Measurements from ENCODE around the gene MYBBP1A. TPM values are rescaled to one million over a fixed set of nuclear protein-coding genes. Genes with fewer than 3 reads are reported as not detected.

MYBBP1A gene
- total RNA-seq (2022; extraction: Qiagen RNA extraction; ENCODE audit: low read depth) = 74.9 to 120 TPM (median 113 TPM) in 5 replicates

GRCh38 chr17:4554997-4555799, at the start of gene MYBBP1A:
TSS of gene MYBBP1A (minus strand) at chr17:4555384. CDS start at chr17:4555324, 60 bp downstream.

GRCh38 chr17:4584101-4584916, 29.1 kb upstream of the MYBBP1A start, which contains the start of gene SMTNL2:
TSS of gene SMTNL2 (plus strand) at chr17:4584529. CDS start at chr17:4584606, 77 bp downstream.

GRCh38 chr17:4560421-4560820, 5.2 kb upstream of the MYBBP1A start, which contains the start of gene GGT6:
TSS of gene GGT6 (minus strand) at chr17:4560577. CDS start at chr17:4560521, 56 bp downstream.

GRCh38 chr17:4498461-4499397, 56.5 kb downstream of the MYBBP1A start, which contains the start of gene SPNS2:
TSS of gene SPNS2 (plus strand) at chr17:4498881. CDS start at chr17:4499048, 167 bp downstream.

Other genes starting within 250 kb of the MYBBP1A start
- 67.9 to 99.8 TPM (median 84.3 TPM) in 5 replicates for gene UBE2G1, start 188.7 kb downstream of the MYBBP1A start, total RNA-seq (2022; extraction: Qiagen RNA extraction; ENCODE audit: low read depth)
- gene SPNS3, start 121.4 kb downstream of the MYBBP1A start, total RNA-seq (2022; extraction: Qiagen RNA extraction; ENCODE audit: low read depth) = not detected in 5 replicates
- 7.0 to 12.1 TPM (median 10.4 TPM) in 5 replicates for gene SPNS2, start 56.5 kb downstream of the MYBBP1A start, total RNA-seq (2022; extraction: Qiagen RNA extraction; ENCODE audit: low read depth)
- not detected in 5 replicates for gene GGT6, start 5.2 kb upstream of the MYBBP1A start, total RNA-seq (2022; extraction: Qiagen RNA extraction; ENCODE audit: low read depth)
- 0.24 to 1.3 TPM (median 0.73 TPM) in 5 replicates for gene SMTNL2, start 29.1 kb upstream of the MYBBP1A start, total RNA-seq (2022; extraction: Qiagen RNA extraction; ENCODE audit: low read depth)
- 0.11 to 0.17 TPM (median 0.14 TPM) in 4 of 5 replicates, not detected in the other for gene ALOX15, start 86.3 kb upstream of the MYBBP1A start, total RNA-seq (2022; extraction: Qiagen RNA extraction; ENCODE audit: low read depth)
- gene PELP1, start 148.8 kb upstream of the MYBBP1A start, total RNA-seq (2022; extraction: Qiagen RNA extraction; ENCODE audit: low read depth) = 52.0 to 80.3 TPM (median 74.0 TPM) in 5 replicates
- gene ARRB2, start 155.2 kb upstream of the MYBBP1A start, total RNA-seq (2022; extraction: Qiagen RNA extraction; ENCODE audit: low read depth) = 51.4 to 69.2 TPM (median 63.0 TPM) in 5 replicates
- 38.6 to 52.7 TPM (median 42.3 TPM) in 5 replicates for gene MED11, start 176.0 kb upstream of the MYBBP1A start, total RNA-seq (2022; extraction: Qiagen RNA extraction; ENCODE audit: low read depth)
- 0.41 to 0.65 TPM (median 0.52 TPM) in 5 replicates for gene ZMYND15, start 184.4 kb upstream of the MYBBP1A start, total RNA-seq (2022; extraction: Qiagen RNA extraction; ENCODE audit: low read depth)
- gene CXCL16, start 184.5 kb upstream of the MYBBP1A start, total RNA-seq (2022; extraction: Qiagen RNA extraction; ENCODE audit: low read depth) = 11.6 to 20.8 TPM (median 17.1 TPM) in 5 replicates
- 0.44 to 1.2 TPM (median 0.78 TPM) in 5 replicates for gene TM4SF5, start 216.5 kb upstream of the MYBBP1A start, total RNA-seq (2022; extraction: Qiagen RNA extraction; ENCODE audit: low read depth)
- gene VMO1, start 231.0 kb upstream of the MYBBP1A start, total RNA-seq (2022; extraction: Qiagen RNA extraction; ENCODE audit: low read depth) = 0.94 to 1.7 TPM (median 1.5 TPM) in 4 of 5 replicates, not detected in the other
- gene GLTPD2, start 233.6 kb upstream of the MYBBP1A start, total RNA-seq (2022; extraction: Qiagen RNA extraction; ENCODE audit: low read depth) = not detected in 5 replicates
- 391 to 521 TPM (median 476 TPM) in 5 replicates for gene PSMB6, start 240.8 kb upstream of the MYBBP1A start, total RNA-seq (2022; extraction: Qiagen RNA extraction; ENCODE audit: low read depth)